ENCODE results near the gene AGBL1.

- TF ChIP-seq POLR2A (IDR thresholded peaks at IDR 0.05) (no peak), EP300 (IDR thresholded peaks at IDR 0.05) (no peak)
Measured at GRCh38 chr15:86115145-86115801, 35.6 kb downstream of the AGBL1 start.
